NCI-H524 treated with DMSO at 0.1 percent for 48 hours (cell line): Measurements from ENCODE around the gene LCMT1.
A peak's percentile ranks its signal among the peaks of the same experiment; 100 is the strongest.
"Not testable (repeated sequence)": the region's sequence is repeated elsewhere in the genome, so short reads cannot be mapped to it uniquely, and the experiment has no call there.

Source experiments
- DNase-seq: peaks from one replicate; lab custom pipeline; 2025; lab: John Stamatoyannopoulos, UW

The LCMT1 gene

GRCh38 chr16:25095636-25096035 is 15.9 kb upstream of the LCMT1 start:
- no peak for DNase-seq

GRCh38 chr16:25097276-25097975 is 14.1 kb upstream of the LCMT1 start:
- DNase-seq: no peak

GRCh38 chr16:25100511-25100910 is 11.0 kb upstream of the LCMT1 start:
- DNase-seq: no peak

- peak; percentile 14 for DNase-seq
These were observed 4.7 kb upstream of the LCMT1 start for GRCh38 chr16:25106567-25107465.

- no peak for DNase-seq
These were observed 4.1 kb upstream of the LCMT1 start for GRCh38 chr16:25107466-25107792.

GRCh38 chr16:25108054-25108453 is 3.5 kb upstream of the LCMT1 start:
- no peak for DNase-seq

- DNase-seq: no peak
These were observed 1.9 kb upstream of the LCMT1 start for GRCh38 chr16:25109643-25110042.

- peak; percentile 2 for DNase-seq
These were observed 1.1 kb upstream of the LCMT1 start for GRCh38 chr16:25110387-25110947.

GRCh38 chr16:25114121-25114520 is 2.6 kb downstream of the LCMT1 start:
- no peak for DNase-seq

- DNase-seq: no peak
These were observed 7.5 kb downstream of the LCMT1 start for GRCh38 chr16:25118851-25119578.

GRCh38 chr16:25121824-25122600 is 10.5 kb downstream of the LCMT1 start:
- no peak for DNase-seq

- no peak for DNase-seq
These were observed 13.0 kb downstream of the LCMT1 start for GRCh38 chr16:25124503-25124902.

GRCh38 chr16:25126086-25126666 is 14.6 kb downstream of the LCMT1 start:
- not testable (repeated sequence) for DNase-seq

- no peak for DNase-seq
These were observed 15.3 kb downstream of the LCMT1 start for GRCh38 chr16:25126820-25127232.

- DNase-seq: not testable (repeated sequence)
These were observed 21.2 kb downstream of the LCMT1 start for GRCh38 chr16:25132751-25133150.

- no peak for DNase-seq
These were observed 22.7 kb downstream of the LCMT1 start for GRCh38 chr16:25134166-25134700.

- peak; percentile 1 for DNase-seq
These were observed 23.8 kb downstream of the LCMT1 start for GRCh38 chr16:25135254-25135878.

- DNase-seq: no peak
These were observed 26.6 kb downstream of the LCMT1 start for GRCh38 chr16:25138130-25138529.

GRCh38 chr16:25140459-25140858 is 28.9 kb downstream of the LCMT1 start:
- no peak for DNase-seq

- DNase-seq: no peak
These were observed 30.1 kb downstream of the LCMT1 start for GRCh38 chr16:25141648-25142047.
